CD4-positive, CD25-positive, alpha-beta regulatory T cell (primary cell): Measurements from ENCODE around the gene BCL2L13. TPM values are rescaled to one million over a fixed set of nuclear protein-coding genes. Genes with fewer than 3 reads are reported as not detected.
"Not testable (repeated sequence)": the region's sequence is repeated elsewhere in the genome, so short reads cannot be mapped to it uniquely, and the experiment has no call there.

ENCODE experiments used
- ATAC-seq, 2 donors: fragments of 150-1000 bp; cut with Tn5 transposase; one replicate each; pipeline ENCODE4 v1.10.0; 2021; ENCODE audit warnings: low read depth in 2 of 2, moderate number of reproducible peaks in 2 of 2, moderate library complexity in 1 of 2
- DNase-seq, 3 donors: peaks; one replicate each; pipeline versions ENCODE4 v3.0.0 to v3.0.0-alpha.2; 2012 to 2022; ENCODE audit warnings: mixed read lengths in 1 of 3
- H3K27ac ChIP-seq: one replicate; pipeline ENCODE4 v1.7.0; 2013; ENCODE audit warnings: mild to moderate bottlenecking, low read length; ENCODE audit not compliant: insufficient read depth, poor library complexity, severe bottlenecking
- H3K27me3 ChIP-seq: one replicate; pipeline ENCODE4 v1.7.0; 2013; ENCODE audit warnings: low read length; ENCODE audit not compliant: control insufficient read depth, insufficient read depth
- H3K36me3 ChIP-seq: one replicate; pipeline ENCODE4 v1.7.0; 2013; ENCODE audit warnings: mild to moderate bottlenecking, low read length, moderate library complexity; ENCODE audit not compliant: control insufficient read depth, insufficient read depth
- H3K4me1 ChIP-seq: 2 replicates; pipeline ENCODE4 v1.7.0; 2013; ENCODE audit warnings: mild to moderate bottlenecking, low read length; ENCODE audit not compliant: insufficient read depth, control insufficient read depth, poor library complexity, severe bottlenecking
- H3K4me3 ChIP-seq: one replicate; pipeline ENCODE4 v1.7.0; 2013; ENCODE audit warnings: low read depth, mild to moderate bottlenecking, low read length, moderate library complexity
- H3K9me3 ChIP-seq, 2 experiments: 1 replicate in 1 of 2; 2 replicates in 1 of 2; pipeline ENCODE4 v1.7.0; 2013; ENCODE audit warnings: low read length in 2 of 2, mild to moderate bottlenecking in 1 of 2, moderate library complexity in 1 of 2; ENCODE audit not compliant: control insufficient read depth in 2 of 2
- H3K27ac Mint-ChIP-seq, 3 donors: one replicate each; pipeline ENCODE4 v1.8.0; 2020 to 2022; ENCODE audit warnings: mild to moderate bottlenecking in 3 of 3, mixed read lengths in 3 of 3, moderate library complexity in 2 of 3
- H3K27me3 Mint-ChIP-seq: one replicate; pipeline ENCODE4 v1.8.0; 2022; ENCODE audit warnings: mild to moderate bottlenecking, mixed read lengths
- H3K36me3 Mint-ChIP-seq: one replicate; pipeline ENCODE4 v1.8.0; 2020; ENCODE audit warnings: mixed read lengths
- H3K4me1 Mint-ChIP-seq, 4 donors: one replicate each; pipeline ENCODE4 v1.8.0; 2020 to 2022; ENCODE audit warnings: mixed read lengths in 4 of 4, mild to moderate bottlenecking in 1 of 4
- H3K4me3 Mint-ChIP-seq, 4 donors: one replicate each; pipeline ENCODE4 v1.8.0; 2020 to 2022; ENCODE audit warnings: mild to moderate bottlenecking in 4 of 4, mixed read lengths in 4 of 4, moderate library complexity in 3 of 4
- H3K9me3 Mint-ChIP-seq, 7 donors: one replicate each; pipeline ENCODE4 v1.8.0; 2020 to 2022; ENCODE audit warnings: mixed read lengths in 7 of 7, mild to moderate bottlenecking in 3 of 7, moderate library complexity in 2 of 7
- polyA plus RNA-seq, 4 donors: library from polyadenylated mRNA; unstranded; fragments of 300-500 nt; fragmentation: Illumina TruSeq; gene quantifications; one replicate each; pipeline ENCODE4 v1.2.3, GENCODE V29; 2021
- total RNA-seq: library from RNA; stranded (reverse); gene quantifications from one replicate; pipeline ENCODE4 v1.2.3, GENCODE V29; 2022

The BCL2L13 gene
- total and polyA plus RNA-seq, 5 donors from 2014 or later: 24.5 to 43.8 (median 39.5) TPM

GRCh38 chr22:17648569-17648968, 10.0 kb downstream of the BCL2L13 start:
- H3K4me3 ChIP-seq: no peak overlapping the region
- no peak overlapping the region for H3K27ac Mint-ChIP-seq
- H3K36me3 ChIP-seq: no peaks in the 10 kb centered on the region
- no peaks in the 10 kb centered on the region for H3K4me1 ChIP-seq
- peaks cover 8% of the 10 kb centered on the region for H3K36me3 Mint-ChIP-seq
- H3K4me3 Mint-ChIP-seq: no peak overlapping the region
- no peaks in the 10 kb centered on the region for H3K27me3 ChIP-seq
- no peak for ATAC-seq
- peaks cover 2 to 12% (median 10%) of the 10 kb centered on the region in 4 donors for H3K4me1 Mint-ChIP-seq
- no peaks in the 10 kb centered on the region for H3K9me3 ChIP-seq
- no peak overlapping the region for H3K27ac ChIP-seq
- DNase-seq: no peak
- H3K27me3 Mint-ChIP-seq: no peaks in the 10 kb centered on the region
- no peaks in the 10 kb centered on the region for H3K9me3 Mint-ChIP-seq

GRCh38 chr22:17655289-17655688, 16.7 kb downstream of the BCL2L13 start:
- Mint-ChIP-seq H3K4me3 (no peak overlapping the region), H3K36me3 (peaks cover 7% of the 10 kb centered on the region), H3K27me3 (no peaks in the 10 kb centered on the region), H3K4me1 (peaks cover 0 to 5% (median 1%) of the 10 kb centered on the region in 4 donors), H3K9me3 (no peaks in the 10 kb centered on the region), H3K27ac (peak overlapping the region in 1 of 3 donors; percentile 63)
- H3K36me3 ChIP-seq: peaks cover 9% of the 10 kb centered on the region
- ATAC-seq (no peak), DNase-seq (no peak)
- H3K27me3 ChIP-seq: no peaks in the 10 kb centered on the region
- H3K4me1 ChIP-seq: no peaks in the 10 kb centered on the region
- H3K9me3 ChIP-seq: no peaks in the 10 kb centered on the region
- H3K4me3 ChIP-seq: no peak overlapping the region
- no peak overlapping the region for H3K27ac ChIP-seq

- ATAC-seq: no peak
- no peaks in the 10 kb centered on the region for H3K9me3 Mint-ChIP-seq
- peaks cover 0 to 5% (median under 1%) of the 10 kb centered on the region in 4 donors for H3K4me1 Mint-ChIP-seq
- Histone ChIP-seq H3K4me3 (no peak overlapping the region), H3K9me3 (no peaks in the 10 kb centered on the region), H3K36me3 (peaks cover 16% of the 10 kb centered on the region), H3K4me1 (no peaks in the 10 kb centered on the region), H3K27me3 (no peaks in the 10 kb centered on the region), H3K27ac (no peak overlapping the region)
- no peak overlapping the region for H3K27ac Mint-ChIP-seq
- DNase-seq: no peak
- peaks cover 13% of the 10 kb centered on the region for H3K36me3 Mint-ChIP-seq
- no peaks in the 10 kb centered on the region for H3K27me3 Mint-ChIP-seq
- H3K4me3 Mint-ChIP-seq: no peak overlapping the region
These were observed 18.4 kb downstream of the BCL2L13 start for GRCh38 chr22:17656870-17657395.

DNA sequence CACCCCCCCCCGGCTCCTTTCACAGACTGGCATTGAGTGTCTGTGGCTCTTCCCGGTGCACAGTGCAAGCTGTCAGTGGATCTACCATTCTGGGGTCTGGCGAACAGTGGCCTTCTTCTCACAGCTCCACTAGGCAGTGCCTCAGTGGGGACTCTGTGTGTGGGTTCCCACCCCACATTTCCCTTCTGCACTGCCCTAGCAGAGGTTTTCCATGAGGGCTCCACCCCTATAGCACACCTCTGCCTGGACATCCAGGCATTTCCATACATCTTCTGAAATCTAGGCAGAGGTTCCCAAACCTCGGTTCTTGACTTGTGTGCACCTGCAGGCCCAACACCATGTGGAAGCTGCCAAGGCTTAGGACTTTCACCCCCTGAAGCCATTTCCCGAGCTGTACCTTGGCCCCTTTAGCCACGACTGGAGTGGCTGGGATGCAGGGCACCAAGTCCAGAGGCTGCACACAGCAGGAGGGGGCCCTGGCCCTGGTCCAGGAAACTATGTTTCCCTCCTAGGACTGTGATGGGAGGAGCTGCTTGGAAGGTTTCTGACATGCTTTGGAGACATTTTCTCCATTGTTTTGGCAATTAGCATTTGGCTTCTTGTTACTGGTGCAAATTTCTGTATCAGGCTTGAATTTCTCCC, 26.0 kb downstream of the BCL2L13 start:
- H3K27ac Mint-ChIP-seq: no peak overlapping the region
- peaks cover 5 to 23% (median 11%) of the 10 kb centered on the region in 4 donors for H3K4me1 Mint-ChIP-seq
- no peak for DNase-seq
- H3K27me3 ChIP-seq: no peaks in the 10 kb centered on the region
- H3K27me3 Mint-ChIP-seq: no peaks in the 10 kb centered on the region
- H3K36me3 ChIP-seq: peaks cover 35% of the 10 kb centered on the region
- H3K4me3 Mint-ChIP-seq: no peak overlapping the region
- no peak overlapping the region for H3K27ac ChIP-seq
- H3K9me3 ChIP-seq: peaks cover 0 to 9% of the 10 kb centered on the region in 2 experiments
- no peak for ATAC-seq
- H3K9me3 Mint-ChIP-seq: peaks cover 0 to 17% (median 1%) of the 10 kb centered on the region in 7 donors
- no peak overlapping the region for H3K4me3 ChIP-seq
- peaks cover 38% of the 10 kb centered on the region for H3K36me3 Mint-ChIP-seq
- H3K4me1 ChIP-seq: no peaks in the 10 kb centered on the region

DNA sequence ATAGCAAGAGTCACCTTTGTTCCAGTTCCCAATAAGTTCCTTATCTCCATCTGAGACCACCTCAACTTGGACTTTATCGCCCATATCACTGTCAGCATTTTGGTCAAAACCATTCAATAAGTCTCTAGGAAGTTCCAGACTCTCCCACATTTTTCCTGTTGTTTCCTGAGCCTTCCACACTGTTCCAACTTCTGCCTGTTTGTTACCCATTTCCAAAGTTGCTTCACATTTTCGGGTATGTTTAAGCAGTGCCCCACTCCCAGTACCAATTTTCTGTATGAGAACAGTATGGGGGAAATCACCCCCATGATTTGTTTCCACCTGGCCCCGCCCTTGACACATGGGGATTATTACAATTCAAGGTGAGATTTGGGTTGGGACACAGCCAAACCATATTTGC, 26.7 kb downstream of the BCL2L13 start:
- H3K4me3 ChIP-seq: no peak overlapping the region
- Mint-ChIP-seq H3K27me3 (no peaks in the 10 kb centered on the region), H3K4me1 (peaks cover 5 to 27% (median 13%) of the 10 kb centered on the region in 4 donors), H3K9me3 (peaks cover 0 to 17% (median 1%) of the 10 kb centered on the region in 7 donors), H3K4me3 (no peak overlapping the region), H3K36me3 (peaks cover 42% of the 10 kb centered on the region), H3K27ac (peak overlapping the region in 2 of 3 donors; percentile 1 to 15)
- no peak overlapping the region for H3K27ac ChIP-seq
- no peaks in the 10 kb centered on the region for H3K27me3 ChIP-seq
- peaks cover 33% of the 10 kb centered on the region for H3K36me3 ChIP-seq
- ATAC-seq: no peak
- H3K9me3 ChIP-seq: peaks cover 0 to 9% of the 10 kb centered on the region in 2 experiments
- no peaks in the 10 kb centered on the region for H3K4me1 ChIP-seq
- DNase-seq: no peak

GRCh38 chr22:17665854-17666253, 27.3 kb downstream of the BCL2L13 start:
- peaks cover 0 to 17% (median 1%) of the 10 kb centered on the region in 7 donors for H3K9me3 Mint-ChIP-seq
- Histone ChIP-seq H3K4me3 (no peak overlapping the region), H3K9me3 (peaks cover 0 to 9% of the 10 kb centered on the region in 2 experiments), H3K27me3 (no peaks in the 10 kb centered on the region), H3K36me3 (peaks cover 32% of the 10 kb centered on the region), H3K4me1 (no peaks in the 10 kb centered on the region), H3K27ac (no peak overlapping the region)
- peaks cover 5 to 30% (median 13%) of the 10 kb centered on the region in 4 donors for H3K4me1 Mint-ChIP-seq
- H3K36me3 Mint-ChIP-seq: peaks cover 44% of the 10 kb centered on the region
- DNase-seq: no peak
- H3K27me3 Mint-ChIP-seq: no peaks in the 10 kb centered on the region
- ATAC-seq: no peak
- no peak overlapping the region for H3K27ac Mint-ChIP-seq
- no peak overlapping the region for H3K4me3 Mint-ChIP-seq

GRCh38 chr22:17671521-17672092, 33.0 kb downstream of the BCL2L13 start:
- not testable (repeated sequence) for H3K4me1 ChIP-seq, H3K4me3 Mint-ChIP-seq, H3K27me3 ChIP-seq, H3K27ac Mint-ChIP-seq, H3K4me3 ChIP-seq, H3K27ac ChIP-seq, ATAC-seq, H3K27me3 Mint-ChIP-seq, DNase-seq, H3K36me3 ChIP-seq, H3K9me3 Mint-ChIP-seq, H3K9me3 ChIP-seq
- Mint-ChIP-seq H3K4me1 (peaks cover 7 to 46% (median 17%) of the 10 kb centered on the region in 4 donors), H3K36me3 (peaks cover 20% of the 10 kb centered on the region)
